ENCODE data around the gene GTF2F2. TPM values are rescaled to one million over a fixed set of nuclear protein-coding genes. Genes with fewer than 3 reads are reported as not detected.

The GTF2F2 gene
- total RNA-seq, 1 experiment from 2014 or later, result 33.8 TPM

- Mint-ChIP-seq H3K27ac (peak overlapping the region; percentile 47), H3K36me3 (peaks cover 6% of the 10 kb centered on the region), H3K9me3 (no peaks in the 10 kb centered on the region), H3K4me3 (no peak overlapping the region), H3K27me3 (ENCODE audit: low read depth) (no peaks in the 10 kb centered on the region), H3K4me1 (0 out of 2 replicates have a peak, but pooled peaks cover 4% of the 10 kb centered on the region)
- DNase-seq (ENCODE audit: low spot score) (no peak), ATAC-seq (no peak)
- POLR2A ChIA-PET, result no interaction called here
- no peak for TF ChIP-seq PRRX2 (CRISPR knock-in tag; IDR thresholded peaks at IDR 0.05)
- CTCF ChIA-PET, result interaction anchor here (1.4 kb wide), 1 partner anchor 96 kb away, joined by 3 read pairs; no protein-coding TSS in a partner anchor
These were observed 23.0 kb downstream of the GTF2F2 start for GRCh38 chr13:45143346-45143751.

GRCh38 chr13:45149964-45150363 lies 29.7 kb downstream of the GTF2F2 start:
- 0 out of 2 replicates have a peak, but pooled peaks cover 4% of the 10 kb centered on the region for H3K4me1 Mint-ChIP-seq
- DNase-seq (ENCODE audit: low spot score) (no peak), ATAC-seq (no peak)
- no peak overlapping the region for H3K4me3 Mint-ChIP-seq
- no peaks in the 10 kb centered on the region for H3K27me3 Mint-ChIP-seq (ENCODE audit: low read depth)
- H3K36me3 Mint-ChIP-seq, result peaks cover 11% of the 10 kb centered on the region
- CTCF ChIA-PET, result no interaction called here
- POLR2A ChIA-PET, result no interaction called here
- no peak for TF ChIP-seq ZNF512 (CRISPR knock-in tag; IDR thresholded peaks at IDR 0.05; ENCODE audit: borderline replicate concordance)
- no peak for TF ChIP-seq CREB1 (CRISPR knock-in tag; IDR thresholded peaks at IDR 0.05)
- no peak for TF ChIP-seq E2F1 (CRISPR knock-in tag; IDR thresholded peaks at IDR 0.05)
- TF ChIP-seq IRF2 (CRISPR knock-in tag; IDR thresholded peaks at IDR 0.05; ENCODE audit: borderline replicate concordance, low read depth), result no peak
- TF ChIP-seq STAT6 (CRISPR knock-in tag; conservative IDR thresholded peaks at IDR 0.05; ENCODE audit: low read depth), result no peak
- TF ChIP-seq JAZF1 (CRISPR knock-in tag; IDR thresholded peaks at IDR 0.05), result no peak
- no peak for TF ChIP-seq PRRX2 (CRISPR knock-in tag; IDR thresholded peaks at IDR 0.05)
- TF ChIP-seq ZNF396 (CRISPR knock-in tag; IDR thresholded peaks at IDR 0.05; ENCODE audit: borderline replicate concordance), result no peak
- no peak for TF ChIP-seq ATF1 (CRISPR knock-in tag; IDR thresholded peaks at IDR 0.05)
- no peak overlapping the region for H3K27ac Mint-ChIP-seq
- H3K9me3 Mint-ChIP-seq, result no peaks in the 10 kb centered on the region

- H3K36me3 Mint-ChIP-seq, result peaks cover 15% of the 10 kb centered on the region
- no peak for ATAC-seq
- CTCF ChIA-PET, result no interaction called here
- H3K4me3 Mint-ChIP-seq, result no peak overlapping the region
- POLR2A ChIA-PET, result no interaction called here
- no peaks in the 10 kb centered on the region for H3K4me1 Mint-ChIP-seq
- DNase-seq (ENCODE audit: low spot score), result no peak
- H3K9me3 Mint-ChIP-seq, result no peaks in the 10 kb centered on the region
- TF ChIP-seq MXD4 (CRISPR knock-in tag; IDR thresholded peaks at IDR 0.05; ENCODE audit: borderline replicate concordance) (no peak), TEAD1 (CRISPR knock-in tag; IDR thresholded peaks at IDR 0.05) (no peak), E2F1 (CRISPR knock-in tag; IDR thresholded peaks at IDR 0.05) (no peak), GABPB1 (CRISPR knock-in tag; IDR thresholded peaks at IDR 0.05) (no peak), MYBL2 (CRISPR knock-in tag; IDR thresholded peaks at IDR 0.05) (no peak), JUN (CRISPR knock-in tag; IDR thresholded peaks at IDR 0.05) (no peak), CTCF (IDR thresholded peaks at IDR 0.05) (no peak), HMGA2 (CRISPR knock-in tag; IDR thresholded peaks at IDR 0.05) (no peak), CREB1 (CRISPR knock-in tag; IDR thresholded peaks at IDR 0.05) (no peak), ZNF396 (CRISPR knock-in tag; IDR thresholded peaks at IDR 0.05; ENCODE audit: borderline replicate concordance) (no peak), HMGXB4 (CRISPR knock-in tag; IDR thresholded peaks at IDR 0.05) (no peak)
- H3K27me3 Mint-ChIP-seq (ENCODE audit: low read depth), result no peaks in the 10 kb centered on the region
- no peak overlapping the region; the same call in 1 of the 2 replicates for H3K27ac Mint-ChIP-seq
These were observed 36.5 kb downstream of the GTF2F2 start for GRCh38 chr13:45156565-45157361.

Measured in WTC11 (cell line).